IPS-18c (cell line): ENCODE data around the gene MGAT4C.
"Not testable (repeated sequence)": the region's sequence is repeated elsewhere in the genome, so short reads cannot be mapped to it uniquely, and the experiment has no call there.

ENCODE experiments used
- H3K4me3 ChIP-seq: 2 replicates; pipeline ENCODE4 v1.7.0; 2013; ENCODE audit warnings: low read depth, mild to moderate bottlenecking, low read length, moderate library complexity; ENCODE audit not compliant: insufficient read depth
- H3K9me3 ChIP-seq: one replicate; pipeline ENCODE4 v1.6.1; 2013; ENCODE audit warnings: mild to moderate bottlenecking, low read length, moderate library complexity; ENCODE audit not compliant: control insufficient read depth, insufficient read depth

The MGAT4C gene

GRCh38 chr12:86059052-86059451 lies 197.1 kb downstream of the MGAT4C start:
- H3K4me3 ChIP-seq, H3K9me3 ChIP-seq: not testable (repeated sequence)

GRCh38 chr12:86057092-86057845 lies 198.9 kb downstream of the MGAT4C start:
- no peak overlapping the region for H3K4me3 ChIP-seq
- peaks cover 3% of the 10 kb centered on the region for H3K9me3 ChIP-seq

DNA sequence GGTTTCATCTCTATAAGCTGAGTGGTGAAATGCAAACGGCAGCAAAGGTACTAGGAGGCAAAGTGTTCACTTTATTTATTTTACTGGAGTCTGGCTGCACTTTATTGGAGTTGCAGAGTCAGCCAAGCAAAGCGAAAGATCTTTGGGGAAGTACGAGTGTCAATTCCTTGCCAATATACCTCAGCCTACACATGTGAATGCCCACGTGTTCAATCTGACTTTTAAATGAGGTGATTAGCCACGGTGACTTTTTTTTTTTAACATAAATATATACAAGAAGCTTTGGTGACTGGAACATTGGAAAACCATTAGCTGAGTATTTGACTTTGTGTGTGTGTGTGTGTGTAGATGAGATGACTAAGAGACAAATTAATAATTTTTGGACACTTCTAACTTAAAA lies 203.3 kb downstream of the MGAT4C start:
- Histone ChIP-seq H3K9me3 (no peaks in the 10 kb centered on the region), H3K4me3 (no peak overlapping the region)

- no peak overlapping the region for H3K4me3 ChIP-seq
These were observed 206.2 kb downstream of the MGAT4C start for GRCh38 chr12:86050010-86050409.

DNA sequence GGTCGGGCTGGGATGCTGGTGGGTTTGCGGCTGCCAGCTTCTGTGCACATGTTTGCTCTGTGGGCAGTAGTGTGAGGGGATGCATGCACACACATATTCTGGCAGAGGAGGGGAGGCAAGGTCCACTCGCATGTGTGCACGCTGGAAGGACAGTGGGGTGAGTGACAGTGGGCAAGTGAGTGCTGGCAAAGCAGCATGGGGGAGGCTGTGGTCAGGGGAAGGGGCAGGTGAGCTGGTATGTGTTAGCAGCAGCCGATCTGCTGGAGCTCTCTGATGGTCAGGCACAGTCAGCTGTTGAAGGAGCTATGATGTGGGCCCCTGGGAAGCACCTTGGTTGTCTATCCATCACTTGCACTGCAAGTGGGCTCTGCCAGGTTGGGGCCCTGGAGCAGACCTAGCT lies 211.8 kb downstream of the MGAT4C start:
- Histone ChIP-seq H3K4me3 (no peak overlapping the region), H3K9me3 (peaks cover 5% of the 10 kb centered on the region)

More at GRCh38 chr12:86050010-86050409, 206.2 kb downstream of the MGAT4C start:
- H3K9me3 ChIP-seq: no peaks in the 10 kb centered on the region

GRCh38 chr12:86042062-86042461 lies 214.1 kb downstream of the MGAT4C start:
- H3K9me3 ChIP-seq: peaks cover 5% of the 10 kb centered on the region
- no peak overlapping the region for H3K4me3 ChIP-seq

GRCh38 chr12:86018361-86018760 lies 237.8 kb downstream of the MGAT4C start:
- Histone ChIP-seq H3K9me3 (no peaks in the 10 kb centered on the region), H3K4me3 (no peak overlapping the region)

- H3K9me3 ChIP-seq: no peaks in the 10 kb centered on the region
- no peak overlapping the region for H3K4me3 ChIP-seq
These were observed 241.2 kb downstream of the MGAT4C start for GRCh38 chr12:86015026-86015425.

- Histone ChIP-seq H3K4me3 (no peak overlapping the region), H3K9me3 (no peaks in the 10 kb centered on the region)
These were observed 249.5 kb downstream of the MGAT4C start for GRCh38 chr12:86006727-86007126.

DNA sequence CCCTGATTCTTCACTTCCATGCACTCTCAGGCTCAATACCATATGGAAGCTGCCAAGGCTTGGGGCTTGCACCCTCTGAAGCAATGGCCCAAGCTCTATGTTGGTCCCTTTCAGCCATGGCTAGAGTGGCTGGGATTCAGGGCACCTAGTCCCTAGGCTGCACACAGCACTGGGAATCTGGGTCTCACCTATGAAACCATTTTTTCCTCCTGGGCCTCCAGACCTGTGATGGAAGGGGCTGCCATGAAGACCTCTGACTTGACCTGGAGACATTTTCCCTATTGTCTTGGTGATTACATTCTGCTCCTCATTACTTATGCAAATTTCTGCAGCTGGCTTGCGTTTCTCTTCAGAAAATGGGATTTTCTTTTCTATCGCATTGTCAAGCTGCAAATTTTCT lies 258.1 kb downstream of the MGAT4C start:
- Histone ChIP-seq H3K9me3 (peaks cover 10% of the 10 kb centered on the region), H3K4me3 (no peak overlapping the region)

- Histone ChIP-seq H3K9me3 (peaks cover 13% of the 10 kb centered on the region), H3K4me3 (no peak overlapping the region)
These were observed 259.9 kb downstream of the MGAT4C start for GRCh38 chr12:85996280-85996679.

DNA sequence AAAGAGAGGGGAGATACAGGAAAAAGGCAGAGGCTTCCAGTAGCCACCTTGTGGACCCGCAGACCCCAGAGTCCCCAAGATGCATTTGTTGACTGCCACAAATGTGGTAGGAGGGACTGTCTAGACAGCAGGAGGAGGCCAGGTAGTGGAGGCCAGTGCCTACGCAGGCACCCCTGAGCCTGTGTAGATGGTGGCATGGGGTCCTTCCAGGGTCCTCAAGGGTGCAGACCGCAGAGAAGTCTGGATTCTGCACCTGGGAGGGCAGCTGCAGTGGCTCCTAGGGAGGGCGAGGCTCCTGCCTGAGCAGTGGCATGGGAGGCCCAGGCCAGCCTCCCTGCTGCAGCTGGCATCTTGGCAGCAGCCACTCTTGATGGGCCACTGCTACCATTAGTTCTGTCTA lies 262.4 kb downstream of the MGAT4C start:
- H3K9me3 ChIP-seq: peaks cover 12% of the 10 kb centered on the region
- no peak overlapping the region for H3K4me3 ChIP-seq

GRCh38 chr12:85985996-85986395 lies 270.2 kb downstream of the MGAT4C start:
- Histone ChIP-seq H3K9me3 (no peaks in the 10 kb centered on the region), H3K4me3 (no peak overlapping the region)

- no peaks in the 10 kb centered on the region for H3K9me3 ChIP-seq
- no peak overlapping the region for H3K4me3 ChIP-seq
These were observed 272.6 kb downstream of the MGAT4C start for GRCh38 chr12:85983601-85984000.

GRCh38 chr12:85979641-85980040 lies 276.6 kb downstream of the MGAT4C start:
- no peaks in the 10 kb centered on the region for H3K9me3 ChIP-seq

GRCh38 chr12:85975716-85976115 lies 280.5 kb downstream of the MGAT4C start:
- H3K4me3 ChIP-seq: no peak overlapping the region
- no peaks in the 10 kb centered on the region for H3K9me3 ChIP-seq

More at GRCh38 chr12:85979641-85980040, 276.6 kb downstream of the MGAT4C start:
- no peak overlapping the region for H3K4me3 ChIP-seq

DNA sequence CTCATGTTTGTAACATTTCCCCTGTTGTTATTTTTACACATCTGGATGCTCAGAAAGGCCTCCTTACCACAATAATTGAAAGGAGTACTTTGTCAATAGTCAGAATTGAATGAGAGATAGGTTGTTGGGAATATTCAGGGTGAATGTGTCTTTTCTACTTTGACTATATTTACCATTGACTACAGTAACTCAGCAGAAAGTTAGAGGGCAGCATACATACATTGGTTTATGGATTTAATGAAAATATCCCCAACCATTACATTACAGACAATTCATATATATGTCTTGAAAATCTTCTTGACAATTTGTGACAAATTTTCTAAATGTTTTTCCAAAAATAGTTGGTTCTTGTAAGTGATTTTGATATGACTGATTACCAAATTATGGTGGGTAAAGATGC lies 284.4 kb downstream of the MGAT4C start:
- no peak overlapping the region for H3K4me3 ChIP-seq
- H3K9me3 ChIP-seq: no peaks in the 10 kb centered on the region

- H3K4me3 ChIP-seq: no peak overlapping the region
These were observed 287.6 kb downstream of the MGAT4C start for GRCh38 chr12:85968606-85969005.

DNA sequence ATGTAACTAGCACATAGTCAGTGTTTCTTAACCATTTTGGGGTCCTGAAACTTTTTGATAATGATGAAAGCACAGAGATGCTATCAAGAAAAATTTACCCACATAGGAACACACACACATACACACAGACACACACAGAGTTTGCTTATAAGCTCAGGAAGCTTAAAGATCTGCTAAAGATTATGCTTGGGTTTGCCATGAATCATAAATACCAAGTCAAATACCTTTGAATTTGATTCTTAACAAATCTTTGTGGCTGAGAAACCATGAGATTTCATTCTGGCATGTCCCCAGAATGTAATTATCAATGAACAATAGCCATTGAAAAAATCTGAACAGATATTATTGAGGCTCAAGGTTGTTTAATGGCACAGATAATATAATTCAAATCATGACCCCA lies 292.9 kb downstream of the MGAT4C start:
- H3K9me3 ChIP-seq: no peaks in the 10 kb centered on the region
- H3K4me3 ChIP-seq: no peak overlapping the region

More at GRCh38 chr12:85968606-85969005, 287.6 kb downstream of the MGAT4C start:
- no peaks in the 10 kb centered on the region for H3K9me3 ChIP-seq
